Esophagus muscularis mucosa (tissue), 4 donors: ENCODE data around the gene FKBP5. TPM values are rescaled to one million over a fixed set of nuclear protein-coding genes. Genes with fewer than 3 reads are reported as not detected.

ENCODE experiments used
- DNase-seq: peaks from one replicate; pipeline ENCODE4 v3.0.0-alpha.2; 2017; ENCODE audit errors: extremely low spot score
- H3K27ac ChIP-seq, 4 donors: fragments of 200-600 bp; sonication (generic); replicated peaks in 1 of 4; 1 replicate in 3 of 4; 2 replicates in 1 of 4; pipeline ENCODE4 v1.5.1; 2016 to 2019; ENCODE audit warnings: mild to moderate bottlenecking in 1 of 4
- H3K27me3 ChIP-seq, 4 donors: fragments of 200-600 bp; sonication (generic); one replicate each; pipeline versions ENCODE4 v1.5.1 to v1.6.0; 2016 to 2019
- H3K36me3 ChIP-seq, 4 donors: fragments of 200-600 bp; sonication (generic); one replicate each; pipeline ENCODE4 v1.5.1; 2016 to 2019
- H3K4me1 ChIP-seq, 4 donors: fragments of 200-600 bp; sonication (generic); one replicate each; pipeline ENCODE4 v1.5.1; 2016 to 2019
- H3K4me3 ChIP-seq, 4 donors: fragments of 200-600 bp; sonication (generic); 1 replicate in 2 of 4; 2 replicates in 2 of 4; pipeline ENCODE4 v1.5.1; 2016 to 2019; ENCODE audit warnings: mild to moderate bottlenecking in 4 of 4, moderate library complexity in 1 of 4
- H3K9me3 ChIP-seq, 4 donors: fragments of 200-600 bp; sonication (generic); 1 replicate in 3 of 4; 2 replicates in 1 of 4; pipeline ENCODE4 v1.5.1; 2016 to 2019
- CTCF ChIP-seq, 3 experiments: fragments of 200-600 bp in 2 of 3; fragments of 450-650 bp in 1 of 3; sonication (generic) in 2 of 3; IDR thresholded peaks; one replicate each; pipeline ENCODE4 v1.5.1; 2017 to 2019; ENCODE audit warnings: antibody characterized with exemption in 3 of 3, mild to moderate bottlenecking in 2 of 3, moderate library complexity in 1 of 3
- EP300 ChIP-seq: sonication (generic); formaldehyde crosslinking; IDR thresholded peaks from one replicate; pipeline ENCODE4 v1.6.1; 2017; ENCODE audit warnings: antibody characterized with exemption
- POLR2A ChIP-seq: fragments of 450-650 bp; IDR thresholded peaks from one replicate; pipeline ENCODE4 v1.6.1; 2017; ENCODE audit warnings: antibody characterized with exemption, moderate library complexity, mild to moderate bottlenecking, low read depth
- POLR2AphosphoS5 ChIP-seq, 2 donors: sonication (generic); formaldehyde crosslinking; IDR thresholded peaks; one replicate each; pipeline ENCODE4 v1.6.1; 2017; ENCODE audit warnings: antibody characterized with exemption in 2 of 2
- WGBS: methylation state at CpG from one replicate; pipeline ENCODE4 v1.1.5; 2018; 5-methylcytosine and 5-hydroxymethylcytosine counted together
- intact Hi-C: fragments of 100-400 bp; cut with DNase I; formaldehyde crosslinking; loops from one replicate; pipeline ENCODE4 v1.15.1; 2023
- total RNA-seq, 4 donors: library from RNA; depleted of rRNA; stranded (reverse); fragments of >200 nt; gene quantifications; one replicate each; pipeline versions ENCODE4 v1.1.0 to v1.2.1, GENCODE V29; 2016

FKBP5 gene
- total RNA-seq, 4 donors from 2014 or later, result 477 to 689 (median 593) TPM

- peak overlapping the region; percentile 96 to 100 (median 98) for H3K27ac ChIP-seq
- H3K27me3 ChIP-seq, result no peaks in the 10 kb centered on the region
- no peak for DNase-seq
- 9% methylated on average over 12 of the region's 15 CpGs for WGBS
- peak overlapping the region; percentile 62 to 70 (median 64) for H3K4me3 ChIP-seq
- TF ChIP-seq CTCF (IDR thresholded peaks at IDR 0.05), result no peak
- TF ChIP-seq EP300, result peak; percentile 29
- TF ChIP-seq POLR2A, result no peak
- no peak for TF ChIP-seq POLR2AphosphoS5 (IDR thresholded peaks at IDR 0.05)
- intact Hi-C loops, result no loop called here
- H3K36me3 ChIP-seq, result no peaks in the 10 kb centered on the region
- no peaks in the 10 kb centered on the region for H3K9me3 ChIP-seq
- peaks cover 69 to 98% (median 89%) of the 10 kb centered on the region in 4 donors for H3K4me1 ChIP-seq
Observed at GRCh38 chr6:35730745-35731413, 42.2 kb upstream of the FKBP5 start.

GRCh38 chr6:35729722-35730121 lies 41.0 kb upstream of the FKBP5 start:
- Histone ChIP-seq H3K9me3 (no peaks in the 10 kb centered on the region), H3K4me3 (no peak overlapping the region), H3K27ac (peak overlapping the region; percentile 96 to 100 (median 98)), H3K27me3 (no peaks in the 10 kb centered on the region), H3K4me1 (peaks cover 79 to 98% (median 90%) of the 10 kb centered on the region in 4 donors), H3K36me3 (no peaks in the 10 kb centered on the region)
- DNase-seq, result no peak
- 50% methylated on average over 2 of the region's 2 CpGs for WGBS
- TF ChIP-seq POLR2A (no peak), POLR2AphosphoS5 (IDR thresholded peaks at IDR 0.05) (peak in 1 of 2 donors; percentile 14), CTCF (IDR thresholded peaks at IDR 0.05) (no peak), EP300 (no peak)
- intact Hi-C loops, result loop anchor here (5.0 kb wide), 1 partner anchor 127 kb away; no protein-coding TSS in a partner anchor

GRCh38 chr6:35728683-35729678 lies 40.3 kb upstream of the FKBP5 start:
- no peaks in the 10 kb centered on the region for H3K9me3 ChIP-seq
- no peaks in the 10 kb centered on the region for H3K36me3 ChIP-seq
- H3K4me3 ChIP-seq, result peak overlapping the region; percentile 57 to 67 (median 60)
- no peak for DNase-seq
- no peaks in the 10 kb centered on the region for H3K27me3 ChIP-seq
- peaks cover 85 to 98% (median 91%) of the 10 kb centered on the region in 4 donors for H3K4me1 ChIP-seq
- 67% methylated on average over 8 of the region's 12 CpGs for WGBS
- TF ChIP-seq POLR2A, result peak; percentile 13
- peak; percentile 73 for TF ChIP-seq EP300
- TF ChIP-seq CTCF (IDR thresholded peaks at IDR 0.05), result no peak
- peak in 1 of 2 donors; percentile 59 for TF ChIP-seq POLR2AphosphoS5 (IDR thresholded peaks at IDR 0.05)
- peak overlapping the region; percentile 96 to 100 (median 98) for H3K27ac ChIP-seq
- intact Hi-C loops, result loop anchor here (5.0 kb wide), 1 partner anchor 127 kb away; no protein-coding TSS in a partner anchor

- TF ChIP-seq POLR2AphosphoS5 (IDR thresholded peaks at IDR 0.05) (peak in 1 of 2 donors; percentile 98), CTCF (IDR thresholded peaks at IDR 0.05) (peak in 1 of 3 experiments; percentile 19), EP300 (peak; percentile 98), POLR2A (peak; percentile 83)
- peak overlapping the region; percentile 96 to 100 (median 98) for H3K27ac ChIP-seq
- no peaks in the 10 kb centered on the region for H3K9me3 ChIP-seq
- intact Hi-C loops, result loop anchor here (1.0 to 5.0 kb wide), 2 partner anchors 40 to 126 kb away; partner anchors contain the start of gene FKBP5
- H3K4me1 ChIP-seq, result peaks cover 85 to 98% (median 91%) of the 10 kb centered on the region in 4 donors
- no peaks in the 10 kb centered on the region for H3K36me3 ChIP-seq
- no peaks in the 10 kb centered on the region for H3K27me3 ChIP-seq
- peak overlapping the region; percentile 57 to 67 (median 60) for H3K4me3 ChIP-seq
- 3% methylated on average over 25 of the region's 57 CpGs for WGBS
- peak; percentile 98 for DNase-seq
Observed at GRCh38 chr6:35727935-35728682, 39.4 kb upstream of the FKBP5 start.
